ENCODE data around the gene EFR3B.
A peak's percentile ranks its signal among the peaks of the same experiment; 100 is the strongest.

EFR3B gene

GRCh38 chr2:25065768-25066167 is 23.9 kb downstream of the EFR3B start:
- TF ChIP-seq POLR2A (IDR thresholded peaks at IDR 0.05; ENCODE audit: low read depth, low read length) (no peak), POLR2AphosphoS5 (IDR thresholded peaks at IDR 0.05; ENCODE audit: low read depth, low read length) (no peak), PAX5 (IDR thresholded peaks at IDR 0.05; ENCODE audit: insufficient read depth, low read length, severe bottlenecking) (no peak), POU2F2 (IDR thresholded peaks at IDR 0.05; ENCODE audit: low read depth, low read length) (no peak), TAF1 (IDR thresholded peaks at IDR 0.05; ENCODE audit: low read depth, low read length) (no peak)
- DNase-seq (ENCODE audit: insufficient read length, low spot score) (no peak), FAIRE-seq (peak; percentile 66)

DNA sequence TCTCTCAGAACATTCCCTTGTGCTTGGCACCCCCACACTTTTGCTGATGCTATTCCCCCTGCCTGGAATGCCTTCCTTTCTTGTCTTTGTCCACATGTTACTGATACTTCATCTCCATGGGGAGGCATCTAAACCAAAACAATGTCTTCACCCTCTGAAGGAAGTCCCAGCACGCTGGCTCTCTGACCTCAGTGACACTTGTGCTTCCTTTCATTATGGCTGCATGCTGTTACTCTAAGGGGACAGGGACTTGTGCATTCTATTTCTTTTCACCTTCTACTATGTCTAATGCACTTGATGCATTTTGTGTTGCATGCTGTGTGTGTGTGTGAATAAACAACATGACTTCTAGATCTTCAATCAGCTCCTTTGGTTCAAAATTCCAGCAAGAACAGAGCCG is 24.6 kb downstream of the EFR3B start:
- FAIRE-seq (no peak), DNase-seq (ENCODE audit: insufficient read length, low spot score) (no peak)
- no peak for TF ChIP-seq SPI1 (IDR thresholded peaks at IDR 0.05; ENCODE audit: low read depth, low read length)
- no peak for TF ChIP-seq TAF1 (IDR thresholded peaks at IDR 0.05; ENCODE audit: low read depth, low read length)
- no peak for TF ChIP-seq POLR2AphosphoS5 (IDR thresholded peaks at IDR 0.05; ENCODE audit: low read depth, low read length)
- TF ChIP-seq POLR2A (IDR thresholded peaks at IDR 0.05; ENCODE audit: low read depth, low read length) = no peak
- TF ChIP-seq PAX5 (IDR thresholded peaks at IDR 0.05; ENCODE audit: insufficient read depth, low read length, severe bottlenecking) = no peak
- TF ChIP-seq POU2F2 (IDR thresholded peaks at IDR 0.05; ENCODE audit: low read depth, low read length) = no peak

DNA sequence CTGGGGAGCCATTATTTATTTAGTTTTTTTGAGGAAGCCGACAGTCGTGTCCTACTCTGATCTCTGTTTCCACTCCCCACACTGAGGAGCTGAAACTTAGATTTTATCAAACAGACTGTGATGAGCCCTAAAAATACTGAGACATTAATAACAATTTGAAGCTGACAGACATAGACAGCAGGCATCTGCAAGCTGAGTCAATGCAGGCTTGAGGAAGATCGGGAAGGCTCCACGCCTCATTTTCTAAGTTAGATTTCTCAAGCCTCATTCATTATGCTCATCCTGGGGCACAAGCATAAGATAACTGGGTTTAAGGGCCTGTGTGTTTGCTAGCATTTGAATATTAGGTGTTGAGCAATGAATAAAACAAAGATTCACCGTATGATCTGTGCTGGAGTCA is 26.3 kb downstream of the EFR3B start:
- TF ChIP-seq POU2F2 (IDR thresholded peaks at IDR 0.05; ENCODE audit: low read depth, low read length) (no peak), SPI1 (IDR thresholded peaks at IDR 0.05; ENCODE audit: low read depth, low read length) (no peak), POLR2A (IDR thresholded peaks at IDR 0.05; ENCODE audit: low read depth, low read length) (no peak), TAF1 (IDR thresholded peaks at IDR 0.05; ENCODE audit: low read depth, low read length) (no peak), POLR2AphosphoS5 (IDR thresholded peaks at IDR 0.05; ENCODE audit: low read depth, low read length) (no peak), PAX5 (IDR thresholded peaks at IDR 0.05; ENCODE audit: insufficient read depth, low read length, severe bottlenecking) (no peak)
- DNase-seq (ENCODE audit: insufficient read length, low spot score) (no peak), FAIRE-seq (no peak)

GRCh38 chr2:25071966-25072365 is 30.1 kb downstream of the EFR3B start:
- TF ChIP-seq POU2F2 (IDR thresholded peaks at IDR 0.05; ENCODE audit: low read depth, low read length) (no peak), SPI1 (IDR thresholded peaks at IDR 0.05; ENCODE audit: low read depth, low read length) (0 out of 2 replicates have a peak, but pooled peaks have one; percentile 42), POLR2A (IDR thresholded peaks at IDR 0.05; ENCODE audit: low read depth, low read length) (no peak), POLR2AphosphoS5 (IDR thresholded peaks at IDR 0.05; ENCODE audit: low read depth, low read length) (no peak), PAX5 (IDR thresholded peaks at IDR 0.05; ENCODE audit: insufficient read depth, low read length, severe bottlenecking) (no peak), TAF1 (IDR thresholded peaks at IDR 0.05; ENCODE audit: low read depth, low read length) (no peak)
- FAIRE-seq (peak; percentile 31), DNase-seq (ENCODE audit: insufficient read length, low spot score) (no peak)

GRCh38 chr2:25072606-25073005 is 30.7 kb downstream of the EFR3B start:
- FAIRE-seq (no peak), DNase-seq (ENCODE audit: insufficient read length, low spot score) (no peak)
- TF ChIP-seq TAF1 (IDR thresholded peaks at IDR 0.05; ENCODE audit: low read depth, low read length) = no peak
- TF ChIP-seq SPI1 (IDR thresholded peaks at IDR 0.05; ENCODE audit: low read depth, low read length) = no peak
- TF ChIP-seq PAX5 (IDR thresholded peaks at IDR 0.05; ENCODE audit: insufficient read depth, low read length, severe bottlenecking) = no peak
- TF ChIP-seq POLR2AphosphoS5 (IDR thresholded peaks at IDR 0.05; ENCODE audit: low read depth, low read length) = no peak
- no peak for TF ChIP-seq POU2F2 (IDR thresholded peaks at IDR 0.05; ENCODE audit: low read depth, low read length)
- no peak for TF ChIP-seq POLR2A (IDR thresholded peaks at IDR 0.05; ENCODE audit: low read depth, low read length)

DNA sequence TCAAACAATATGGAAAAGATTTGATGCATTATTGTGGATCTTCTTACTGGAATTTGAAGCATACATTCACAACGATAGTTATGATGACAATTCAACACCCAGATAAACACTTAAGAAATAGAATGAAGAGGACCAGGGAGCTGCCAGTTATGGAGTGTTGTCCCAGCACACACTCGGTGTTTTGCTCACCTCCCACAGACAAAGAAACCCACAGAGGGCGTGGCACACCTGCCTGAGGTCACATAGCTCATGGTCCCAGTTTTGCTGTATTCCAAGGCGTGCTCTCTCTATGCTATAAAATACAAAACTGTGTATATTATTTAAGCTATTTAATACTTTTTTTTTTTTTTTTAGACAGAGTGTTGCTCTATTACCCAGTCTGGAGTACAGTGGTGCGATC is 31.1 kb downstream of the EFR3B start:
- FAIRE-seq (no peak), DNase-seq (ENCODE audit: insufficient read length, low spot score) (no peak)
- TF ChIP-seq TAF1 (IDR thresholded peaks at IDR 0.05; ENCODE audit: low read depth, low read length) (no peak), POU2F2 (IDR thresholded peaks at IDR 0.05; ENCODE audit: low read depth, low read length) (no peak), POLR2A (IDR thresholded peaks at IDR 0.05; ENCODE audit: low read depth, low read length) (no peak)

- FAIRE-seq = no peak
- DNase-seq (ENCODE audit: insufficient read length, low spot score) = no peak
- TF ChIP-seq TAF1 (IDR thresholded peaks at IDR 0.05; ENCODE audit: low read depth, low read length) = no peak
- TF ChIP-seq POLR2A (IDR thresholded peaks at IDR 0.05; ENCODE audit: low read depth, low read length) = no peak
- TF ChIP-seq POLR2AphosphoS5 (IDR thresholded peaks at IDR 0.05; ENCODE audit: low read depth, low read length) = no peak
- TF ChIP-seq POU2F2 (IDR thresholded peaks at IDR 0.05; ENCODE audit: low read depth, low read length) = no peak
- no peak for TF ChIP-seq SPI1 (IDR thresholded peaks at IDR 0.05; ENCODE audit: low read depth, low read length)
- no peak for TF ChIP-seq PAX5 (IDR thresholded peaks at IDR 0.05; ENCODE audit: insufficient read depth, low read length, severe bottlenecking)
Observed at GRCh38 chr2:25073914-25074313, 32.0 kb downstream of the EFR3B start.

DNA sequence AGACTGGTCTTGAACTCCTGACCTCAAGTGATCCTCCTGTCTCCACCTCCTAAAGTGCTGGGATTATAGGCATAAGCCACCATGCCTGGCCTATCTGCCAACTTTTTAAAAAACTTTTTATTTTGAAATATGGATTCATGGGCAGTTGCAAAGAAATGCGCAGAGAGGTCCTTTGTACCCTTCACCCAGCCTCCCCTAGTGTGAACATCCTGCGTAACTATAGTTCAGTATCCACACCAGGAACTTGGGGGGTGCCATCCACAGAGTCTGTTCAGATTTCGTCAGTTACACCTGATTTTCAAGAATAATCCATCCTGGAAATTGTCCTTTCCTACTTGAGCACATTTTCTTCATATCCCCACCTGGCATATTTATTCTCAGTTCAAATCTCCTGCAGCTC is 33.0 kb downstream of the EFR3B start:
- TF ChIP-seq SPI1 (IDR thresholded peaks at IDR 0.05; ENCODE audit: low read depth, low read length) (no peak), TAF1 (IDR thresholded peaks at IDR 0.05; ENCODE audit: low read depth, low read length) (no peak), POLR2A (IDR thresholded peaks at IDR 0.05; ENCODE audit: low read depth, low read length) (no peak), POLR2AphosphoS5 (IDR thresholded peaks at IDR 0.05; ENCODE audit: low read depth, low read length) (no peak), POU2F2 (IDR thresholded peaks at IDR 0.05; ENCODE audit: low read depth, low read length) (no peak), PAX5 (IDR thresholded peaks at IDR 0.05; ENCODE audit: insufficient read depth, low read length, severe bottlenecking) (no peak)
- FAIRE-seq (no peak), DNase-seq (ENCODE audit: insufficient read length, low spot score) (no peak)

GRCh38 chr2:25076749-25077148 is 34.9 kb downstream of the EFR3B start:
- FAIRE-seq (no peak), DNase-seq (ENCODE audit: insufficient read length, low spot score) (peak; percentile 35)
- TF ChIP-seq TAF1 (IDR thresholded peaks at IDR 0.05; ENCODE audit: low read depth, low read length) = no peak
- no peak for TF ChIP-seq POLR2AphosphoS5 (IDR thresholded peaks at IDR 0.05; ENCODE audit: low read depth, low read length)
- no peak for TF ChIP-seq SPI1 (IDR thresholded peaks at IDR 0.05; ENCODE audit: low read depth, low read length)
- TF ChIP-seq POU2F2 (IDR thresholded peaks at IDR 0.05; ENCODE audit: low read depth, low read length) = no peak
- TF ChIP-seq PAX5 (IDR thresholded peaks at IDR 0.05; ENCODE audit: insufficient read depth, low read length, severe bottlenecking) = no peak
- no peak for TF ChIP-seq POLR2A (IDR thresholded peaks at IDR 0.05; ENCODE audit: low read depth, low read length)

- FAIRE-seq (no peak), DNase-seq (ENCODE audit: insufficient read length, low spot score) (no peak)
- no peak for TF ChIP-seq PAX5 (IDR thresholded peaks at IDR 0.05; ENCODE audit: insufficient read depth, low read length, severe bottlenecking)
- TF ChIP-seq SPI1 (IDR thresholded peaks at IDR 0.05; ENCODE audit: low read depth, low read length) = no peak
- no peak for TF ChIP-seq TAF1 (IDR thresholded peaks at IDR 0.05; ENCODE audit: low read depth, low read length)
- no peak for TF ChIP-seq POLR2AphosphoS5 (IDR thresholded peaks at IDR 0.05; ENCODE audit: low read depth, low read length)
Observed at GRCh38 chr2:25077789-25078169, 35.9 kb downstream of the EFR3B start.

Measured in GM12891 (cell line).